H9 (cell line): Measurements from ENCODE around the gene CLIC6. TPM values are rescaled to one million over a fixed set of nuclear protein-coding genes. Genes with fewer than 3 reads are reported as not detected.

Source experiments
- DNase-seq: peaks from one replicate; pipeline ENCODE4 v3.0.0-alpha.2; 2017
- H2AFZ ChIP-seq: one replicate; pipeline ENCODE4 v1.6.1; 2013; ENCODE audit warnings: mild to moderate bottlenecking, low read length, control low read depth, moderate library complexity
- H2AK5ac ChIP-seq: 2 replicates; pipeline ENCODE4 v1.6.1; 2013; ENCODE audit warnings: low read length, control low read depth, mixed read lengths; ENCODE audit not compliant: insufficient read length
- H2BK120ac ChIP-seq: one replicate; pipeline ENCODE4 v1.6.1; 2013; ENCODE audit warnings: low read depth, mild to moderate bottlenecking, low read length, control low read depth, inconsistent platforms; ENCODE audit not compliant: poor library complexity, severe bottlenecking
- H2BK12ac ChIP-seq: 2 replicates; pipeline ENCODE4 v1.6.1; 2013; ENCODE audit warnings: low read length, control low read depth, mixed read lengths, low read depth; ENCODE audit not compliant: insufficient read length
- H2BK15ac ChIP-seq: 2 replicates; pipeline ENCODE4 v1.6.1; 2013; ENCODE audit warnings: low read depth, low read length, control low read depth
- H2BK20ac ChIP-seq: one replicate; pipeline ENCODE4 v1.6.1; 2013; ENCODE audit warnings: low read depth, mild to moderate bottlenecking, low read length, control low read depth, inconsistent platforms; ENCODE audit not compliant: poor library complexity, severe bottlenecking
- H2BK5ac ChIP-seq: 2 replicates; pipeline ENCODE4 v1.6.1; 2013; ENCODE audit warnings: low read length, control low read depth, mixed read lengths; ENCODE audit not compliant: insufficient read length
- H3K14ac ChIP-seq: 2 replicates; pipeline ENCODE4 v1.6.1; 2013; ENCODE audit warnings: low read length, control low read depth; ENCODE audit not compliant: insufficient read depth
- H3K18ac ChIP-seq: 2 replicates; pipeline ENCODE4 v1.6.1; 2013; ENCODE audit warnings: low read depth, mild to moderate bottlenecking, mixed read lengths, low read length, control low read depth; ENCODE audit not compliant: insufficient read length
- H3K23ac ChIP-seq: 2 replicates; pipeline ENCODE4 v1.6.1; 2013; ENCODE audit warnings: low read length, control low read depth, mixed read lengths, low read depth; ENCODE audit not compliant: insufficient read length
- H3K23me2 ChIP-seq: 2 replicates; pipeline ENCODE4 v1.6.1; 2013; ENCODE audit warnings: low read depth, mild to moderate bottlenecking, mixed read lengths, low read length, control low read depth; ENCODE audit not compliant: insufficient read length, poor library complexity, severe bottlenecking
- H3K27ac ChIP-seq: 2 replicates; pipeline ENCODE4 v1.5.1; 2013; ENCODE audit warnings: low read length, control low read depth, mixed read lengths, low read depth; ENCODE audit not compliant: insufficient read length
- H3K27me3 ChIP-seq: 2 replicates; pipeline ENCODE4 v1.6.1; 2013; ENCODE audit warnings: low read length, control low read depth, inconsistent platforms; ENCODE audit not compliant: insufficient read depth
- H3K4ac ChIP-seq: 2 replicates; pipeline ENCODE4 v1.6.1; 2013; ENCODE audit warnings: low read depth, mild to moderate bottlenecking, control low read depth, inconsistent platforms, low read length, moderate library complexity
- H3K4me1 ChIP-seq: 2 replicates; pipeline ENCODE4 v1.6.1; 2013; ENCODE audit warnings: low read length, control low read depth, inconsistent platforms; ENCODE audit not compliant: insufficient read depth
- H3K4me2 ChIP-seq: 2 replicates; pipeline ENCODE4 v1.6.1; 2013; ENCODE audit warnings: low read length, control low read depth, mixed read lengths; ENCODE audit not compliant: insufficient read length, insufficient read depth
- H3K56ac ChIP-seq: 2 replicates; pipeline ENCODE4 v1.6.1; 2013; ENCODE audit warnings: low read depth, mild to moderate bottlenecking, mixed read lengths, low read length, control low read depth; ENCODE audit not compliant: insufficient read length
- H3K79me1 ChIP-seq: 2 replicates; pipeline ENCODE4 v1.6.1; 2013; ENCODE audit warnings: low read depth, mild to moderate bottlenecking, moderate library complexity, low read length, control low read depth, inconsistent platforms; ENCODE audit not compliant: insufficient read depth, poor library complexity, severe bottlenecking
- H3K79me2 ChIP-seq: 2 replicates; pipeline ENCODE4 v1.6.1; 2013; ENCODE audit warnings: low read length, control low read depth, inconsistent platforms; ENCODE audit not compliant: insufficient read depth
- H3K9ac ChIP-seq: 2 replicates; pipeline ENCODE4 v1.6.1; 2013; ENCODE audit warnings: low read length, control low read depth, mixed read lengths; ENCODE audit not compliant: insufficient read length; ENCODE audit errors: extremely low read depth
- H3K9me3 ChIP-seq: one replicate; pipeline ENCODE4 v1.6.1; 2013; ENCODE audit warnings: low read depth, low read length, inconsistent platforms; ENCODE audit not compliant: control insufficient read depth
- H3T11ph ChIP-seq: one replicate; pipeline ENCODE4 v1.6.1; 2013; ENCODE audit warnings: mild to moderate bottlenecking, low read length, control low read depth, inconsistent platforms
- H4K20me1 ChIP-seq: one replicate; pipeline ENCODE4 v1.6.1; 2013; ENCODE audit not compliant: control insufficient read depth, insufficient read length, insufficient read depth
- H4K5ac ChIP-seq: 2 replicates; pipeline ENCODE4 v1.6.1; 2013; ENCODE audit warnings: low read depth, mild to moderate bottlenecking, mixed read lengths, low read length, control low read depth; ENCODE audit not compliant: insufficient read length
- H4K8ac ChIP-seq: replicated peaks from 2 replicates; pipeline ENCODE4 v1.6.1; 2013; ENCODE audit warnings: low read length, control low read depth, mixed read lengths, low read depth; ENCODE audit not compliant: insufficient read length
- H4K91ac ChIP-seq: 2 replicates; pipeline ENCODE4 v1.6.1; 2013; ENCODE audit warnings: low read depth, mild to moderate bottlenecking, moderate library complexity, mixed read lengths, low read length, control low read depth; ENCODE audit not compliant: insufficient read length
- H3K27ac Mint-ChIP-seq, 3 experiments: 2 replicates in 2 of 3; 3 replicates in 1 of 3; pipeline ENCODE4 v1.8.0; 2020 to 2021; ENCODE audit warnings: mixed read lengths in 3 of 3, mild to moderate bottlenecking in 1 of 3, moderate library complexity in 1 of 3
- H3K27me3 Mint-ChIP-seq: 2 replicates; pipeline ENCODE4 v1.8.0; 2021; ENCODE audit warnings: low read depth, mild to moderate bottlenecking, moderate library complexity, mixed read lengths
- H3K36me3 Mint-ChIP-seq, 3 experiments: 2 replicates in 2 of 3; 3 replicates in 1 of 3; pipeline ENCODE4 v1.8.0; 2020 to 2021; ENCODE audit warnings: low read depth in 3 of 3, mixed read lengths in 3 of 3; ENCODE audit not compliant: insufficient read depth in 1 of 3
- H3K4me1 Mint-ChIP-seq, 2 experiments: 2 replicates each; pipeline ENCODE4 v1.8.0; 2020; ENCODE audit warnings: mixed read lengths in 2 of 2
- H3K4me3 Mint-ChIP-seq, 2 experiments: 2 replicates in 1 of 2; 3 replicates in 1 of 2; pipeline ENCODE4 v1.8.0; 2020 to 2021; ENCODE audit warnings: mild to moderate bottlenecking in 2 of 2, mixed read lengths in 2 of 2, moderate library complexity in 1 of 2
- H3K9me3 Mint-ChIP-seq, 2 experiments: 2 replicates in 1 of 2; 3 replicates in 1 of 2; pipeline ENCODE4 v1.8.0; 2020; ENCODE audit warnings: mild to moderate bottlenecking in 2 of 2, mixed read lengths in 2 of 2, moderate library complexity in 1 of 2
- CTCF ChIP-seq: fragments of 200-600 bp; sonication (generic); conservative IDR thresholded peaks from 3 replicates; pipeline ENCODE4 v1.8.0; 2021; ENCODE audit warnings: antibody characterized with exemption, mild to moderate bottlenecking
- WGBS: extraction: QIAGEN DNeasy Blood & Tissue Kit; methylation state at CpG from one replicate; pipeline ENCODE4 v1.1.7; 2013; ENCODE audit warnings: missing lambda C conversion rate, low lambda C conversion rate, mixed read lengths; ENCODE audit not compliant: insufficient read length; ENCODE audit errors: extremely low coverage; 5-methylcytosine and 5-hydroxymethylcytosine counted together
- total RNA-seq: library from RNA; stranded (reverse); gene quantifications from 2 replicates; pipeline ENCODE4 v1.2.1, GENCODE V29; 2021

Gene CLIC6
- total RNA-seq, 1 experiment from 2014 or later: 1.3 TPM

GRCh38 chr21:34688145-34688544 is 19.4 kb downstream of the CLIC6 start:
- Histone ChIP-seq H3K27ac (no peak overlapping the region), H2BK120ac (no peak overlapping the region), H2AFZ (no peak overlapping the region), H3K9ac (no peak overlapping the region), H3K56ac (no peak overlapping the region), H3K79me2 (no peaks in the 10 kb centered on the region), H3K23ac (no peak overlapping the region), H4K91ac (no peak overlapping the region), H3K9me3 (no peaks in the 10 kb centered on the region), H3K4ac (no peak overlapping the region), H3K79me1 (no peaks in the 10 kb centered on the region), H2BK20ac (no peak overlapping the region), H2BK15ac (no peak overlapping the region), H4K20me1 (no peaks in the 10 kb centered on the region), H2BK5ac (no peak overlapping the region), H3K18ac (no peak overlapping the region), H3K4me1 (peaks cover 4% of the 10 kb centered on the region; the same call in 1 of the 2 replicates), H4K5ac (no peak overlapping the region), H4K8ac (no peak overlapping the region), H3K27me3 (no peaks in the 10 kb centered on the region), H3K4me2 (no peak overlapping the region), H3T11ph (no peak overlapping the region), H2BK12ac (no peak overlapping the region), H2AK5ac (no peak overlapping the region), H3K23me2 (no peaks in the 10 kb centered on the region), H3K14ac (no peak overlapping the region)
- Mint-ChIP-seq H3K4me1 (peaks cover 18 to 19% of the 10 kb centered on the region in 2 experiments), H3K27me3 (no peaks in the 10 kb centered on the region), H3K4me3 (no peak overlapping the region), H3K27ac (no peak overlapping the region), H3K9me3 (peaks cover 0 to 4% of the 10 kb centered on the region in 2 experiments; a peak in 2 of 5 replicates), H3K36me3 (no peaks in the 10 kb centered on the region; a peak in 1 of 7 replicates)
- TF ChIP-seq CTCF: no peak
- no CpG with 5 or more reads among the region's 16 CpGs for WGBS
- no peak for DNase-seq
